Stomach smooth muscle (tissue), 2 donors: Measurements from ENCODE around the gene LRRC30.
"Not testable (repeated sequence)": the region's sequence is repeated elsewhere in the genome, so short reads cannot be mapped to it uniquely, and the experiment has no call there.

Experiments
- H3K27ac ChIP-seq: one replicate; pipeline ENCODE4 v1.7.0; 2013; ENCODE audit warnings: mild to moderate bottlenecking, low read length, inconsistent platforms
- H3K27me3 ChIP-seq, 2 donors: one replicate each; pipeline ENCODE4 v1.7.0; 2013; ENCODE audit warnings: low read length in 2 of 2; ENCODE audit not compliant: insufficient read depth in 2 of 2, control insufficient read depth in 1 of 2
- H3K36me3 ChIP-seq, 2 donors: one replicate each; pipeline ENCODE4 v1.7.0; 2013; ENCODE audit warnings: low read length in 2 of 2; ENCODE audit not compliant: control insufficient read depth in 2 of 2, insufficient read depth in 2 of 2
- H3K4me1 ChIP-seq: one replicate; pipeline ENCODE4 v1.7.0; 2013; ENCODE audit warnings: low read length; ENCODE audit not compliant: control insufficient read depth, insufficient read depth
- H3K4me3 ChIP-seq, 2 donors: one replicate each; pipeline ENCODE4 v1.7.0; 2013; ENCODE audit warnings: low read length in 2 of 2
- H3K9ac ChIP-seq, 2 donors: one replicate each; pipeline ENCODE4 v1.7.0; 2013; ENCODE audit warnings: low read length in 2 of 2, mild to moderate bottlenecking in 1 of 2
- H3K9me3 ChIP-seq, 2 donors: one replicate each; pipeline ENCODE4 v1.7.0; 2013; ENCODE audit warnings: low read length in 2 of 2; ENCODE audit not compliant: control insufficient read depth in 2 of 2
- donor health status: healthy.
- donor health status: Pancreatic carcinoma.

The LRRC30 gene

DNA sequence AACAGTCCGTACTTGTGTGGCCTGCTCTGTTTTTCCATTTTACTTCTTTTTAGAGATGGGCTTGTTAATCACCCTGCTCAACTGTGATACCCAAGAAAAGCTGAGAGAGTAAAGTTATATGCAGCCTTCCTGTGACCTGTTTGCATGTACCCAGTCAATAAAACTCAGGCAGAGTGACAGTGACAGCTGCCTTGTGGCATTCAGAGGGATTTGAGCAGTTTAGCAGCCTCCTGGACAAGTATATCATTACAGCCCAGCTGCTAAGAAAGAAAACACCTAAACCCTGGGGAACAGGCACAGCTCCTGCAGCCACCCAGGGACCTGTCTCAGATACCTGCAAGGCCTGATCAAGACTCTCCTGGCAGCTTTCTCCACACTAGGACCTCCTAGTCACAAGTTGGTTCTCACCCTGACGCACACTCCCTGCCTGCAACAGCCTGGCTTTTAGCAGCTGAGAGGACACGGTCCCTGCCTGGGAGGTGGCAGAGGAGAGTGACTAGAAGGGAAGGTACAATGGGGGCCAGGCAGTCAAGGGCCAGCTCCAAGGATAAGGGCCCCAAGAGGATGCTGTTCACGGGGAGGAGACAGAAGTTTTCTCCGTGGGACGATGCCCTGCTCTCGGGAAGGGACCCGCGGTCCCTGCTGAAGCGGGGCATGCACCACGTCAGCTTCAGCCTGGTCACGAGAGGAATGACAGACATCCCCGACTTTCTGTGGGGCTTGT is at the start of gene LRRC30:
LRRC30 (plus strand) TSS at position 464 of the 724 bp plus-strand sequence; CDS start at position 514, 50 bp downstream.
- Histone ChIP-seq H3K4me3 (no peak within 1 kb of the TSS), H3K9me3 (no peaks in the 10 kb centered on the region), H3K9ac (no peak within 1 kb of the TSS), H3K4me1 (no peaks in the 10 kb centered on the region), H3K27me3 (peaks cover 3 to 10% of the 10 kb centered on the region in 2 donors), H3K27ac (no peak within 1 kb of the TSS), H3K36me3 (no peaks in the 10 kb centered on the region)

DNA sequence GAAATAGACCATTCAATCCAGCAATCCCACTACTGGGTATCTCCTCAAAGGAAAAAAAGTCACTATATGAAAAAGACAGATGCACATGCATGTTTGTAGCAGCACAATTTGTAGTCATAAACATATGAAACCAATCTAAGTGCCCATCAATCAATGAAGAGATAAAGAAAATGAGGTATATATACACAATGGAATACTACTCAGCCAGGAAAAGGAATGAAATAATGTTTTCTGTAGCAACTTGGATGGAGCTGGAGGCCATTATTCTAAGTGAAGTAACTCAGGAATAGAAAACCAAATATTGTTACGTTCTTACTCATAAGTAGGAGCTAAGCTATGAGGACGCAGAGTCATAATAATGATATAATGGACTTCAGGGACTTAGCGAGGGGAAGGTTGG is 45.2 kb upstream of the LRRC30 start:
- H3K9me3 ChIP-seq = peaks cover 0 to 3% of the 10 kb centered on the region in 2 donors
- H3K4me1 ChIP-seq = no peaks in the 10 kb centered on the region
- H3K36me3 ChIP-seq = no peaks in the 10 kb centered on the region

DNA sequence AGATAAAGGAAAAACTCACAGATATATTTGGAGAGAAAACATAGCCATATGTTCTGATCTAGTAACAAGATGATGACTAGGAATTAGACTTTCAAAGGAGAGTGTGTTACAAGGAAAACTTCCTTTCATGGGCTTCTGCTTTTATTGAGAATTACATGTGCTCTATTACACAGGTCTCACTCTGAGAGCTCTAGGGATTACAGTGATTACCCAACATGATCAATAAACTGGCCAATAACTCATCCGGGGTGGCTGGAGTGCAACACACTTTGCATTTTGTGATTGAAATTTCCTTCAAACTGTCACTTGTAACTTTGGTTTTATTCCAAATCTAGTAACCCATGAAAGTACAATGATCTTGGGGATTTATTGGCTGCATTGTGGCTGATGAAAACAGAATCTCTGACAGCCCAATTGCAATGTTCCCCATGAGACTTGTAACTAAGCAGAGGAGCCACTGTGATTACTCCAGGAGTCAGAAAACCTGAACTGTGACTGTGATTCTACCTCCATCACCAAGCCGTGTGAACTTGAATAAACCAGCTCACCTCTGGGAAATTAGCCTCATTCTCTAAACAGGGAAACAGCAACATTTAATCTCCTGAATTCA is 40.2 kb upstream of the LRRC30 start:
- Histone ChIP-seq H3K9me3 (peaks cover 0 to 3% of the 10 kb centered on the region in 2 donors), H3K27me3 (no peaks in the 10 kb centered on the region), H3K9ac (no peak overlapping the region), H3K36me3 (no peaks in the 10 kb centered on the region), H3K4me1 (no peaks in the 10 kb centered on the region), H3K27ac (no peak overlapping the region), H3K4me3 (no peak overlapping the region)

More for the DNA sequence above, 45.2 kb upstream of the LRRC30 start:
- no peak overlapping the region for H3K4me3 ChIP-seq
- H3K27me3 ChIP-seq = no peaks in the 10 kb centered on the region
- no peak overlapping the region for H3K9ac ChIP-seq
- no peak overlapping the region for H3K27ac ChIP-seq

DNA sequence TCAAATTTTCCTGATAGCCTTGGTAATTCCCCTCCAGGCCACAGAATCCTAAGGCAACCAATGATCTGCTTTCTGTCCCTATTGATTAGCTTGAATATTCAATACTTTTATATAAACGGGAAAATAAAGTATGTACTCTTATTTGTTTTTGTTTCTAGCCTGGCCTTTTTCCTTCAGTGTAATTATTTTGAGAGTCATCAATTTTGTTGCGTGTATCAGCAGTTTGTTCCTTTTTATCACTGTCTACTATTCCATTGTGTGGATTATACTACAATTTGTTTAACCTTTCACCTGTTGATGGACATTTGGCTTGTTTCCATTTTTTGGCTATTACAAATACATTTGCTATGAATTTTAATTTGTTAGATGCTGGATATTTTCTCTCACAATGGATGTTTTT is 39.2 kb upstream of the LRRC30 start:
- no peaks in the 10 kb centered on the region for H3K27me3 ChIP-seq
- H3K36me3 ChIP-seq = no peaks in the 10 kb centered on the region
- H3K27ac ChIP-seq = no peak overlapping the region
- H3K9ac ChIP-seq = no peak overlapping the region
- H3K9me3 ChIP-seq = no peaks in the 10 kb centered on the region
- H3K4me1 ChIP-seq = no peaks in the 10 kb centered on the region
- no peak overlapping the region for H3K4me3 ChIP-seq

DNA sequence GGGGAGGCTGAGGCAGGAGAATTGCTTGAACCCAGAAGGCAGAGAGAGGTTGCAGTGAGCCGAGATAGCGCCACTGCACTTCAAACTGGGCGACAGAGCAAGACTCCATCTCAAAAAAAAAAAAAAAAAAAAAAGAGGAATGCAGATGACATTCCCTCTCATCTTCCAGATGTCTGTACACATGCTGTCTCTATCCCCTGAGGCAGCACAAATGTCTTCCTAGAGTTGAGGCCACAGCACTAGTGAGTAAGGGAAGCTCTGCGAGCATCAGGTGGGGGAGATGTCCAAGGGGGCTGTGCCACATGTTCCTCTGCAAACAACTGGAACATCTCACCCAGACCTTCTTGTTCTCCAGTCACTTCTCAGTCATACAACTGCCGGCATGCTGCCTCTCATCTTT is 35.6 kb upstream of the LRRC30 start:
- H3K9ac ChIP-seq = no peak overlapping the region
- H3K27me3 ChIP-seq = no peaks in the 10 kb centered on the region
- peaks cover 7% of the 10 kb centered on the region for H3K4me1 ChIP-seq
- no peaks in the 10 kb centered on the region for H3K9me3 ChIP-seq
- H3K4me3 ChIP-seq = no peak overlapping the region
- H3K27ac ChIP-seq = no peak overlapping the region
- no peaks in the 10 kb centered on the region for H3K36me3 ChIP-seq

DNA sequence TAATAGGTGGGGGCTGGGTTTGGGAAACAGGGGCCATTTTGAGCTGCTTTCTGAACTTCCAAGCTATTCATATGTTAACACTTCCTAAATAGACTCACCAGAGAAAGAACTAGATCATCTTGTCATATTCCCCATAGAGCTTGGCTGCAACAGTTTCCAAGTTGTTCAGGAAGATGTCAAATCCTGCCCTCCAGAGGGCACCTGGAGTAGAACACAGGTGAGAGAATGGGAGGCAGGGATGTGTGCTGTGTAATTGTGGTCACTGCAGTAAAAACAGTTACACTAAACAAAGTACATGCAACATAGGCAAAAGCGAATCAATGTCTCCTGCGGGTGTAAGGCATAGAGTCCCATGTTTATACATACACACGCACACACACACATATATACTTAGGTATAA is 34.5 kb upstream of the LRRC30 start:
- Histone ChIP-seq H3K36me3 (no peaks in the 10 kb centered on the region), H3K27ac (no peak overlapping the region), H3K9ac (no peak overlapping the region), H3K4me1 (peaks cover 7% of the 10 kb centered on the region), H3K4me3 (no peak overlapping the region), H3K27me3 (no peaks in the 10 kb centered on the region), H3K9me3 (no peaks in the 10 kb centered on the region)

DNA sequence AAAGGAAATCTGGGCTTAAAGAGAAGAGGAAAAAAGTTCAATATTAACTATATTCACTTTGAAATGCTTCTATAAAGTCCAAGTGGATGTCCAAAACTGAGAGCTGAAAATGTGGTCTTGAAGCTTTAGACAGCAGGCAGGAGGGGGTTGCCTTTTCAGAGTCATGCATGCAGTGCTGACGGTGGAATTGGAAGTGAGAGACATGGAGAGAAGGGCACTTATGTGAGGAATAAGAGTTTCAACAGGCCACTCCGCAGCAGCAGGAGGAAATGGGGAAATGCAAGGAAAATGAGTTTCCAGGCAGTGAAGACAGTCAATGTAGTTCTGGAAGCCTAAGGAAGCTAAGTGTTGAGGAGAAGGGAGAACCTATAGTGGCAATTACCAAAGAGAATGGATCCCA is 33.0 kb upstream of the LRRC30 start:
- Histone ChIP-seq H3K4me3 (no peak overlapping the region), H3K27me3 (no peaks in the 10 kb centered on the region), H3K36me3 (no peaks in the 10 kb centered on the region), H3K9ac (no peak overlapping the region), H3K27ac (no peak overlapping the region), H3K4me1 (peaks cover 7% of the 10 kb centered on the region), H3K9me3 (no peaks in the 10 kb centered on the region)

DNA sequence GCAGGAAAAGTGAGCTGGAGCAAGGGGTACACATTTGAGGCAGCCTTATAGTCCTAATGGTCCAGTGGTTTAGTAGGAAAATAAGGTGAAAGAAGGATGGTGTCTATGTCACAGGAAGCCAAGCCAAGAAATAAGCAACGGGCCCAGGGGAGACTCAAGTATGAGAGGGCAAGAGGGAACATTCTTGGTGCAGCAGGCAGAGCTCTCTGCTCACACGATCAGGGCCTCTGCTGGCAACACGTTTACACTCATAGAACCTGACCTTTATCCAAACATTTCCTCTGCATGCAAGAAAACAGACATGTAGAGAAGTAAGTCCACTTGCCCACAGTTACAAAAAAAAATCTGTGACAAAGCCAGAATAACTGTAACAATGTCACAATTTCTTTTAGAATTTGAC is 32.6 kb upstream of the LRRC30 start:
- Histone ChIP-seq H3K27ac (no peak overlapping the region), H3K9me3 (no peaks in the 10 kb centered on the region), H3K4me3 (no peak overlapping the region), H3K9ac (no peak overlapping the region), H3K4me1 (peaks cover 7% of the 10 kb centered on the region), H3K27me3 (no peaks in the 10 kb centered on the region), H3K36me3 (no peaks in the 10 kb centered on the region)

DNA sequence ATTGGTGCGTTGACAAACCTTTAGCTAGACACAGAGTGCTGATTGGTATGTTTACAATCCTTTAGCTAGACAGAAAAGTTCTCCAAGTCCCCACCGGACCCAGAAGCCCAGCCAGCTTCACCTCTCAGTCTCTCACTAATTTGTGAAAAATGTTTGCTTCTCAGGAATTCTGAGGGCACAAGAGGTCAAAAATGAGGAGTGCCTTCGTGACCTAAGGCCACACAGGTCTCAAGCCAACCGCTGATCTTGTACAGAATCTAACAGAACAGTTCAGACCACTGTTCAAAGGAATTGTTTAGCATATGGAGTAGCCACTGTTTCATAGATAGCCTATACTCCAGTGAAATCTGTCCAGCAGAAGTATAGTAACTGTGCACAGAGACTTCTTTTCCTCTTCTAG is 29.8 kb upstream of the LRRC30 start:
- H3K4me1 ChIP-seq = peaks cover 17% of the 10 kb centered on the region
- no peak overlapping the region for H3K27ac ChIP-seq

DNA sequence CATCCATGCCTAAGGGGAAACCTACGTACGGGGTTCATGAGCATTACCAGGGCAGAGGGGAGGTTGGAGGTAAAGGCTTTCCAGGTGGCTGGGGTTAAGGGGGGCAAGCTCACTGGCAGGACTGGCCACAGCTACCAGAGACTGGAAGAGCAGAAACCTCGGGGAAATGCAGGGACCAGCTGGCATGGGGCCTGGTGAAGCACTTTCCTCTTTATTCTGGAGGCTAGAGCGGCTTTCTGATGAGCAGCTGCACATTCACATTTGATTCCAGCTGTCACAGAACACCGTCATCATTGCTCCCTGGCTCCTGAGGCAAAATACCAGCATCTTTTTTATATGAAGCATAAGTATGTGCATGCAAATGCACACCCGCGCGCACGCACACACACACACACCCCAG is 28.7 kb upstream of the LRRC30 start:
- Histone ChIP-seq H3K4me1 (peaks cover 22% of the 10 kb centered on the region), H3K27me3 (no peaks in the 10 kb centered on the region), H3K9ac (no peak overlapping the region), H3K36me3 (no peaks in the 10 kb centered on the region), H3K27ac (no peak overlapping the region), H3K4me3 (no peak overlapping the region), H3K9me3 (no peaks in the 10 kb centered on the region)

More for the DNA sequence above, 29.8 kb upstream of the LRRC30 start:
- Histone ChIP-seq H3K4me3 (no peak overlapping the region), H3K9ac (no peak overlapping the region), H3K27me3 (no peaks in the 10 kb centered on the region), H3K9me3 (no peaks in the 10 kb centered on the region), H3K36me3 (no peaks in the 10 kb centered on the region)

DNA sequence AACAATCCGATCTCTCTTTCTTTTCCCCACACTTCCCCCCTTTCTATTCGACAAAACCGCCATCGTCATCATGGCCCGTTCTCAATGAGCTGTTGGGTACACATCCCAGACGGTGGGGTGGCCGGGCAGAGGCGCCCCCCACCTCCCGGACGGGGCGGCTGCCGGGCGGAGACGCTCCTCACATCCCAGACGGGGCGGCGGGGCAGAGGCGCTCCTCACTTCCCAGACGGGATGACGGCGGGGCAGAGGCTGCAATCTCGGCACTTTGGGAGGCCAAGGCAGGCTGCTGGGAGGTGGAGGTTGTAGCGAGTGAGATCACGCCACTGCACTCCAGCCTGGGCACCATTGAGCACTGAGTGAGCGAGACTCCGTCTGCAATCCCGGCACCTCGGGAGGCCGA is 27.3 kb upstream of the LRRC30 start:
- not testable (repeated sequence) for H3K4me3 ChIP-seq, H3K27me3 ChIP-seq, H3K9ac ChIP-seq, H3K9me3 ChIP-seq, H3K27ac ChIP-seq, H3K36me3 ChIP-seq
- peaks cover 15% of the 10 kb centered on the region for H3K4me1 ChIP-seq
